Measurements from ENCODE around the gene LRRC19.

LRRC19 gene

GRCh38 chr9:26955921-26956859 lies 49.3 kb downstream of the LRRC19 start, which contains the start of gene IFT74:
Gene IFT74 (plus strand): TSS chr9:26956412. CDS start chr9:26961968, 5,556 bp downstream.
- DNase-seq, result peak; percentile 73 to 97 (median 92)

GRCh38 chr9:26955222-26955903 lies 50.1 kb downstream of the LRRC19 start:
- DNase-seq, result peak in 1 of 5 experiments; percentile 10

- DNase-seq, result peak in 1 of 5 experiments; percentile 60
Measured at GRCh38 chr9:26954050-26954508, 51.4 kb downstream of the LRRC19 start.

- no peak for DNase-seq
Measured at GRCh38 chr9:26951794-26952193, 53.7 kb downstream of the LRRC19 start.

- no peak for DNase-seq
Measured at GRCh38 chr9:26950521-26950920, 55.0 kb downstream of the LRRC19 start.

GRCh38 chr9:26949637-26950069 lies 55.8 kb downstream of the LRRC19 start:
- no peak for DNase-seq

- peak in 2 of 5 experiments; percentile 26 to 29 for DNase-seq
Measured at GRCh38 chr9:26947736-26948135, 57.7 kb downstream of the LRRC19 start.

GRCh38 chr9:26946753-26947727 lies 58.4 kb downstream of the LRRC19 start, which contains the start of gene PLAA:
Gene PLAA (minus strand): TSS chr9:26947242. CDS start chr9:26947045, 197 bp downstream.
- DNase-seq, result peak; percentile 64 to 95 (median 78)

- DNase-seq, result peak in 1 of 5 experiments; percentile 10
Measured at GRCh38 chr9:26945591-26945990, 59.9 kb downstream of the LRRC19 start.
